DMS79 treated with DMSO at 0.1 percent for 48 hours (cell line): Measurements from ENCODE around the gene BMPR1A.

Experiments used
- DNase-seq: peaks from one replicate; lab custom pipeline; 2025; lab: John Stamatoyannopoulos, UW

Gene BMPR1A

GRCh38 chr10:86765548-86765947 lies 9.1 kb downstream of the BMPR1A start:
- DNase-seq = no peak

- no peak for DNase-seq
Observed at GRCh38 chr10:86768412-86769062, 12.1 kb downstream of the BMPR1A start.

- no peak for DNase-seq
Observed at GRCh38 chr10:86769991-86770390, 13.6 kb downstream of the BMPR1A start.

- DNase-seq = no peak
Observed at GRCh38 chr10:86770412-86770960, 14.1 kb downstream of the BMPR1A start.

GRCh38 chr10:86773498-86773897 lies 17.1 kb downstream of the BMPR1A start:
- DNase-seq = no peak

GRCh38 chr10:86775056-86775869 lies 18.8 kb downstream of the BMPR1A start:
- no peak for DNase-seq

GRCh38 chr10:86775870-86776180 lies 19.4 kb downstream of the BMPR1A start:
- no peak for DNase-seq

GRCh38 chr10:86779220-86780017 lies 23.0 kb downstream of the BMPR1A start:
- no peak for DNase-seq

GRCh38 chr10:86782701-86783418 lies 26.4 kb downstream of the BMPR1A start:
- DNase-seq = no peak

- no peak for DNase-seq
Observed at GRCh38 chr10:86785037-86785436, 28.6 kb downstream of the BMPR1A start.

- no peak for DNase-seq
Observed at GRCh38 chr10:86785968-86786367, 29.5 kb downstream of the BMPR1A start.

GRCh38 chr10:86786368-86786767 lies 29.9 kb downstream of the BMPR1A start:
- no peak for DNase-seq

GRCh38 chr10:86790394-86790793 lies 34.0 kb downstream of the BMPR1A start:
- no peak for DNase-seq

GRCh38 chr10:86792461-86793167 lies 36.2 kb downstream of the BMPR1A start:
- DNase-seq = no peak

GRCh38 chr10:86793696-86794095 lies 37.3 kb downstream of the BMPR1A start:
- no peak for DNase-seq

- DNase-seq = no peak
Observed at GRCh38 chr10:86795353-86795752, 38.9 kb downstream of the BMPR1A start.

GRCh38 chr10:86798025-86798424 lies 41.6 kb downstream of the BMPR1A start:
- DNase-seq = no peak

GRCh38 chr10:86798611-86799010 lies 42.2 kb downstream of the BMPR1A start:
- no peak for DNase-seq

- no peak for DNase-seq
Observed at GRCh38 chr10:86799188-86799845, 42.9 kb downstream of the BMPR1A start.

- no peak for DNase-seq
Observed at GRCh38 chr10:86801995-86802394, 45.6 kb downstream of the BMPR1A start.
